OCI-LY3 (cell line): Measurements from ENCODE around the gene SLC6A12.

Source experiments
- CTCF ChIP-seq: fragments of 200-600, 300-600 bp; sonication (generic); IDR thresholded peaks from 2 replicates; pipeline ENCODE4 v1.5.1; 2014; ENCODE audit warnings: antibody characterized with exemption, low read length, low read depth
- EZH2phosphoT487 ChIP-seq: fragments of 200-600 bp; shearing (Covaris generic); IDR thresholded peaks from 2 replicates; pipeline ENCODE4 v1.6.1; 2018; ENCODE audit warnings: antibody characterized with exemption, mixed run types, low read depth

GRCh38 chr12:238116-238515 is 24.2 kb upstream of the SLC6A12 start:
- TF ChIP-seq CTCF (no peak), EZH2phosphoT487 (no peak)
